GM12878 (cell line): ENCODE results near the gene SLC25A47. TPM values are rescaled to one million over a fixed set of nuclear protein-coding genes. Genes with fewer than 3 reads are reported as not detected.
A peak's percentile ranks its signal among the peaks of the same experiment; 100 is the strongest.

Experiments
- ATAC-seq: fragments of 200-7000 bp; cut with Tn5 transposase; 3 replicates; pipeline ENCODE4 v1.9.1; 2020; ENCODE audit warnings: mild to moderate bottlenecking, moderate library complexity
- BruUV-seq: library from RNA; stranded (reverse); fragments of 400-500 nt; replicated peaks from 2 replicates; lab custom pipeline; 2021; lab: Mats Ljungman, UMichigan
- CTCF ChIA-PET: fragments of 300-600 bp; sonication (Branson Sonifier 250); formaldehyde crosslinking; extraction: SDS; loops from one replicate; lab custom pipeline; 2021; ENCODE audit warnings: inconsistent platforms; lab: Yijun Ruan, JAX
- POLR2A ChIA-PET: fragments of 350-600 bp; formaldehyde crosslinking; extraction: SDS; loops from one replicate; lab custom pipeline; 2021; ENCODE audit warnings: inconsistent platforms; lab: Charles Lee
- RAD21 ChIA-PET: fragments of 300-600 bp; sonication (Branson Sonifier 250); formaldehyde crosslinking; loops from one replicate; lab custom pipeline; 2023; ENCODE audit warnings: antibody characterized with exemption; ENCODE audit not compliant: unreplicated experiment; lab: Charles Lee
- SMC1A ChIA-PET: fragments of 300-600 bp; sonication (Branson Sonifier 250); formaldehyde crosslinking; loops from one replicate; lab custom pipeline; 2023; ENCODE audit not compliant: unreplicated experiment, uncharacterized antibody; lab: Charles Lee
- DNase-seq: peaks from one replicate; pipeline ENCODE4 v3.0.0-alpha.2; 2011; ENCODE audit warnings: low read depth, low spot score
- FAIRE-seq: peaks from 3 replicates; lab custom pipeline; 2011; peaks lifted over from hg19 to GRCh38; lab: Jason Lieb, UNC
- H2AFZ ChIP-seq: 2 replicates; pipeline ENCODE4 v1.6.0; 2011; ENCODE audit warnings: low read depth, low read length, control low read depth; ENCODE audit not compliant: control insufficient read depth
- H3K27ac ChIP-seq: 2 replicates; pipeline ENCODE4 v1.5.1; 2011; ENCODE audit warnings: control low read depth; ENCODE audit not compliant: control insufficient read depth, insufficient read depth
- H3K27me3 ChIP-seq, 2 experiments: replicated peaks in 1 of 2; 2 replicates each; pipeline versions ENCODE4 v1.6.0 to v1.6.1; 2011; ENCODE audit warnings: low read length in 1 of 2; ENCODE audit not compliant: control insufficient read depth in 2 of 2, insufficient read depth in 2 of 2
- H3K36me3 ChIP-seq, 2 experiments: 2 replicates each; pipeline ENCODE4 v1.5.1; 2011; ENCODE audit warnings: low read length in 1 of 2; ENCODE audit not compliant: control insufficient read depth in 2 of 2, insufficient read depth in 2 of 2
- H3K4me1 ChIP-seq: 2 replicates; pipeline ENCODE4 v1.6.1; 2011; ENCODE audit warnings: mild to moderate bottlenecking, low read length, moderate library complexity, mixed read lengths; ENCODE audit not compliant: control insufficient read depth, insufficient read depth
- H3K4me2 ChIP-seq: 2 replicates; pipeline ENCODE4 v1.6.0; 2011; ENCODE audit warnings: control low read depth; ENCODE audit not compliant: control insufficient read depth, insufficient read depth
- H3K4me3 ChIP-seq: fragments of 200-600 bp; sonication (generic); 2 replicates; pipeline ENCODE4 v1.5.1; 2016
- H3K79me2 ChIP-seq: 2 replicates; pipeline ENCODE4 v1.6.0; 2011; ENCODE audit warnings: low read length; ENCODE audit not compliant: control insufficient read depth, insufficient read depth
- H3K9ac ChIP-seq: 2 replicates; pipeline ENCODE4 v1.8.0; 2011; ENCODE audit warnings: low read length, control low read depth, mixed read lengths; ENCODE audit not compliant: control insufficient read depth, insufficient read depth
- H3K9me3 ChIP-seq: replicated peaks from 3 replicates; pipeline ENCODE4 v1.5.1; 2011; ENCODE audit warnings: mild to moderate bottlenecking, low read length; ENCODE audit not compliant: control insufficient read depth, insufficient read depth
- H4K20me1 ChIP-seq: 2 replicates; pipeline ENCODE4 v1.6.0; 2011; ENCODE audit not compliant: control insufficient read depth, insufficient read depth
- ASH2L ChIP-seq: fragments of 300-600, 200-600 bp; sonication (generic); IDR thresholded peaks from 2 replicates; pipeline ENCODE4 v1.6.1; 2017; ENCODE audit warnings: low read depth, mild to moderate bottlenecking, borderline replicate concordance
- ATF2 ChIP-seq: IDR thresholded peaks from 2 replicates; pipeline ENCODE4 v1.6.1; 2012; ENCODE audit warnings: low read length, inconsistent platforms
- BHLHE40 ChIP-seq, 2 experiments: fragments of 450-650 bp in 1 of 2; IDR thresholded peaks; 2 replicates each; pipeline ENCODE4 v1.6.1; 2011 to 2017; ENCODE audit warnings: low read depth in 2 of 2, borderline replicate concordance in 1 of 2, improper control_type of control experiment in 1 of 2, low read length in 1 of 2, mild to moderate bottlenecking in 1 of 2
- DPF2 ChIP-seq: fragments of 450-650 bp; IDR thresholded peaks from 2 replicates; pipeline ENCODE4 v1.6.1; 2017; ENCODE audit warnings: mild to moderate bottlenecking
- GATAD2B ChIP-seq: fragments of 450-650 bp; conservative IDR thresholded peaks from 2 replicates; pipeline ENCODE4 v1.6.1; 2017; ENCODE audit warnings: low read depth, mild to moderate bottlenecking, moderate library complexity
- MLLT1 ChIP-seq: fragments of 450-650 bp; IDR thresholded peaks from 2 replicates; pipeline ENCODE4 v1.6.1; 2016; ENCODE audit warnings: mild to moderate bottlenecking
- NBN ChIP-seq: fragments of 450-650 bp; IDR thresholded peaks from 2 replicates; pipeline ENCODE4 v1.6.1; 2016
- NFIC ChIP-seq: IDR thresholded peaks from 2 replicates; pipeline ENCODE4 v1.6.1; 2012; ENCODE audit warnings: low read depth, mild to moderate bottlenecking, inconsistent platforms, low read length, moderate library complexity
- RAD21 ChIP-seq: IDR thresholded peaks from 2 replicates; pipeline ENCODE4 v1.6.1; 2011; ENCODE audit warnings: mild to moderate bottlenecking, low read depth, low read length, moderate library complexity; ENCODE audit not compliant: insufficient read depth
- RELA ChIP-seq: fragments of 450-650 bp; IDR thresholded peaks from 2 replicates; pipeline ENCODE4 v1.8.0; 2014; ENCODE audit warnings: borderline replicate concordance; ENCODE audit not compliant: partially characterized antibody
- SMARCA5 ChIP-seq: fragments of 450-650 bp; IDR thresholded peaks from 2 replicates; pipeline ENCODE4 v1.6.1; 2017; ENCODE audit warnings: mild to moderate bottlenecking
- SMC3 ChIP-seq: IDR thresholded peaks from 2 replicates; pipeline ENCODE4 v1.6.1; 2011; ENCODE audit warnings: low read length, improper control_type of control experiment, borderline replicate concordance
- TCF7 ChIP-seq: IDR thresholded peaks from 2 replicates; pipeline ENCODE4 v1.6.1; 2014; ENCODE audit warnings: antibody characterized with exemption, borderline replicate concordance
- WGBS: methylation state at CpG from one replicate; pipeline ENCODE4 v1.1.6; 2016; ENCODE audit warnings: low lambda C conversion rate; ENCODE audit not compliant: insufficient replicate concordance, insufficient coverage; ENCODE audit errors: missing lambda C conversion rate; 5-methylcytosine and 5-hydroxymethylcytosine counted together
- in situ Hi-C: fragments of 300-500 bp; cut with MboI; formaldehyde crosslinking; loops from 9 replicates; pipeline ENCODE4 v1.14.3; 2018; ENCODE audit warnings: mixed read lengths
- intact Hi-C: fragments of 100-400 bp; cut with micrococcal nuclease; formaldehyde crosslinking; loops from one replicate; pipeline ENCODE4 v1.14.2; 2022; ENCODE audit not compliant: unreplicated experiment
- polyA plus RNA-seq, 11 experiments: library from polyadenylated mRNA; depleted of rRNA in 4 of 11; unstranded in 6 of 11; stranded (reverse) in 5 of 11; fragments of >200 nt; fragmentation: Nextera tagmentation in 4 of 11; fragmentation: Illumina TruSeq in 1 of 11; extraction: Ambion mirVana in 4 of 11; extraction: Trizol in 1 of 11; gene quantifications; 1 replicate in 1 of 11; 2 replicates in 10 of 11; pipeline versions ENCODE4 v1.2.1 to v1.2.3, GENCODE V29; 2011 to 2016; ENCODE audit warnings: inconsistent platforms in 2 of 11, missing spikeins in 2 of 11, low read depth in 1 of 11
- total RNA-seq, 4 experiments: library from RNA; depleted of rRNA in 3 of 4; stranded (reverse); fragments of >200 nt in 3 of 4; fragmentation: Illumina TruSeq in 1 of 4; extraction: Trizol in 1 of 4; gene quantifications; 2 replicates each; pipeline versions ENCODE4 v1.2.1 to v1.2.3, GENCODE V29; 2013 to 2021
- TF ChIP-seq, protein P1 (sequence below), 3 experiments: IDR thresholded peaks in 2 of 3; conservative IDR thresholded peaks in 1 of 3; 2 replicates each; pipeline ENCODE4 v1.5.1; 2011; ENCODE audit warnings: low read depth in 3 of 3, low read length in 3 of 3, mild to moderate bottlenecking in 3 of 3, control low read depth in 2 of 3, moderate library complexity in 2 of 3, inconsistent platforms in 1 of 3, mixed read lengths in 1 of 3; ENCODE audit not compliant: control insufficient read depth in 2 of 3, insufficient read depth in 1 of 3; ENCODE audit errors: extremely low read depth in 1 of 3

SLC25A47 gene
- total and polyA plus RNA-seq, 10 of the 15 experiments (the other 5 are each of a cell fraction or from before 2014, with no cell fraction given) = 0.14 TPM; not detected in 9

DNA sequence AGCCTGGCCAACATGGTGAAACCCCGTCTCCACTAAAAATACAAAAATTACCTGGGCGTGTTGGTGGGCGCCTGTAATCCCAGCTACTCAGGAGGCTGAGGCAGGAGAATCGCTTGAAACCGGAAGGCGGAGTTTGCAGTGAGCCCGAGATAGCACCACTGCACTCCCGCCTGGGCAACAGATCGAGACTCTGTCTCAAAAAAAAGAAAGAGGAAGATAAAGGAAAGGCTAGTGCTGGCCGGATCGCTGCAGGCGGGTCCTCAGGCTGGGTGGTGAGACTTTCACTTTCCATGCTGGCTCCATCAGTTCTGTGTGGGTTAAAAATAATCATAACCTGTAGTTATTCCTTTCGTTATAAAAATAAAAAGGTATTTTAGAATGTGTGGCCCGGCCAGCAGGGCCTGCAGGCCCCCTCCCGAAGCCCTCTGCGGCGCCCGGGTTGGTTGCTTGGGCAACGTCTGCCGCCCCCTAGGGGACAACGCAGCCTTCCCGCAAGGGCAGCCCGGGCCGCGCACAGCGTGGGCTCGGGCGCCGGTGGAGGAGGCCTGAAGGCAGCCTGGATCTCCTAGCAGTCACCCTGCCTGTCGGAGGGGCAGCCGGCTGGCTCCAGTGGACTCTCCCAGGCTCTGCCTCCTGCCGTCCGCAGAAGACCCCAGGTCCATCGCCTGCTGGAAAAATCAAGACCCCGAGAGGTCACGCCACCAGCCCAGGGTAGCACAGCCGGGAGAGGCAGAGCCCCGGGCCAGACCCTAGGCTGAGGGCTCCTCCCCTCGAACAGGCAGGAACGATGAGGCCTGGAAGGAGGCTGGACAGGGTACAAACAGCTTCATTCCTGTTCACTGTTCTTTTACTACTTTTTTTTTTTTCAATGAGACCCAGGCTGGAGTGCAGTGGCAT is 5.0 kb upstream of the SLC25A47 start:
- Histone ChIP-seq H3K4me3 (0 out of 2 replicates have a peak overlapping the region, but pooled peaks have one; percentile 38), H3K9me3 (no peaks in the 10 kb centered on the region), H3K4me1 (peaks cover 10% of the 10 kb centered on the region), H4K20me1 (no peaks in the 10 kb centered on the region), H3K27ac (no peak overlapping the region), H3K27me3 (no peaks in the 10 kb centered on the region), H3K36me3 (no peaks in the 10 kb centered on the region), H3K79me2 (no peaks in the 10 kb centered on the region), H2AFZ (peak overlapping the region; percentile 86), H3K4me2 (peak overlapping the region; percentile 75), H3K9ac (peak overlapping the region; percentile 53; the same call in 1 of the 2 replicates)
- RAD21 ChIA-PET = no interaction called here
- in situ Hi-C loops = no loop called here
- no peak for DNase-seq
- CTCF ChIA-PET = interaction anchor here (0.7 to 1.3 kb wide), 5 partner anchors 9 to 57 kb away, joined by 3 read pairs; a partner anchor contains a TSS
- no TSS peak for BruUV-seq
- POLR2A ChIA-PET = no interaction called here
- ATAC-seq = peak; percentile 98
- no peak for FAIRE-seq
- WGBS = 25% methylated on average over 40 of the region's 40 CpGs
- intact Hi-C loops = no loop called here
- SMC1A ChIA-PET = interaction anchor here (0.9 kb wide), 1 partner anchor 23 kb away, joined by 3 read pairs; no protein-coding TSS in a partner anchor
- TF ChIP-seq RAD21 = peak; percentile 52
- TF ChIP-seq BHLHE40 (IDR thresholded peaks at IDR 0.05; ENCODE audit: borderline replicate concordance in 1 of 2, low read depth in 2 of 2, low read length in 1 of 2) = peak in 1 of 2 experiments; percentile 25; a peak in 1 of 4 replicates
- TF ChIP-seq, protein P1, sequence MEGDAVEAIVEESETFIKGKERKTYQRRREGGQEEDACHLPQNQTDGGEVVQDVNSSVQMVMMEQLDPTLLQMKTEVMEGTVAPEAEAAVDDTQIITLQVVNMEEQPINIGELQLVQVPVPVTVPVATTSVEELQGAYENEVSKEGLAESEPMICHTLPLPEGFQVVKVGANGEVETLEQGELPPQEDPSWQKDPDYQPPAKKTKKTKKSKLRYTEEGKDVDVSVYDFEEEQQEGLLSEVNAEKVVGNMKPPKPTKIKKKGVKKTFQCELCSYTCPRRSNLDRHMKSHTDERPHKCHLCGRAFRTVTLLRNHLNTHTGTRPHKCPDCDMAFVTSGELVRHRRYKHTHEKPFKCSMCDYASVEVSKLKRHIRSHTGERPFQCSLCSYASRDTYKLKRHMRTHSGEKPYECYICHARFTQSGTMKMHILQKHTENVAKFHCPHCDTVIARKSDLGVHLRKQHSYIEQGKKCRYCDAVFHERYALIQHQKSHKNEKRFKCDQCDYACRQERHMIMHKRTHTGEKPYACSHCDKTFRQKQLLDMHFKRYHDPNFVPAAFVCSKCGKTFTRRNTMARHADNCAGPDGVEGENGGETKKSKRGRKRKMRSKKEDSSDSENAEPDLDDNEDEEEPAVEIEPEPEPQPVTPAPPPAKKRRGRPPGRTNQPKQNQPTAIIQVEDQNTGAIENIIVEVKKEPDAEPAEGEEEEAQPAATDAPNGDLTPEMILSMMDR (IDR thresholded peaks at IDR 0.05 in 2 of 3, conservative IDR thresholded peaks at IDR 0.05 in 1 of 3; ENCODE audit: control insufficient read depth in 2 of 3, extremely low read depth in 1 of 3, insufficient read depth in 1 of 3, low read depth in 3 of 3, low read length in 3 of 3) = peak; percentile 68 to 78 (median 76)
- TF ChIP-seq SMC3 = peak; percentile 42; the same call in 1 of the 2 replicates
- TF ChIP-seq NBN = 0 out of 2 replicates have a peak, but pooled peaks have one; percentile 55
- TF ChIP-seq RELA = no peak
- TF ChIP-seq ATF2 = no peak
- 0 out of 2 replicates have a peak, but pooled peaks have one; percentile 16 for TF ChIP-seq SMARCA5
- TF ChIP-seq TCF7 = no peak
- TF ChIP-seq GATAD2B = peak; percentile 59; the same call in 1 of the 2 replicates
- TF ChIP-seq MLLT1 = peak; percentile 80
- no peak for TF ChIP-seq NFIC
- no peak for TF ChIP-seq ASH2L
- peak; percentile 32; the same call in 1 of the 2 replicates for TF ChIP-seq DPF2
